Measurements from ENCODE around the gene EZR.

EZR gene

GRCh38 chr6:158768436-158768835 is 50.7 kb downstream of the EZR start:
- H3K27me3 ChIP-seq (ENCODE audit: control insufficient read depth, insufficient read depth, low read length) = no peaks in the 10 kb centered on the region
- H3K4me2 ChIP-seq (ENCODE audit: low read length) = no peak overlapping the region
- no peak for TF ChIP-seq CTCF (IDR thresholded peaks at IDR 0.05)
- H3K36me3 ChIP-seq (ENCODE audit: control insufficient read depth, insufficient read depth, low read length) = no peaks in the 10 kb centered on the region
- H3K79me2 ChIP-seq = peaks cover 5% of the 10 kb centered on the region
- H3K4me3 ChIP-seq (ENCODE audit: low read depth, low read length) = no peak overlapping the region
- H3K4me1 ChIP-seq = peaks cover 49% of the 10 kb centered on the region
- H2AFZ ChIP-seq = no peak overlapping the region
- H3K9ac ChIP-seq = no peak overlapping the region
- peak overlapping the region; percentile 4 for H3K27ac ChIP-seq
- no peaks in the 10 kb centered on the region for H3K9me3 ChIP-seq (ENCODE audit: control insufficient read depth, low read length)

DNA sequence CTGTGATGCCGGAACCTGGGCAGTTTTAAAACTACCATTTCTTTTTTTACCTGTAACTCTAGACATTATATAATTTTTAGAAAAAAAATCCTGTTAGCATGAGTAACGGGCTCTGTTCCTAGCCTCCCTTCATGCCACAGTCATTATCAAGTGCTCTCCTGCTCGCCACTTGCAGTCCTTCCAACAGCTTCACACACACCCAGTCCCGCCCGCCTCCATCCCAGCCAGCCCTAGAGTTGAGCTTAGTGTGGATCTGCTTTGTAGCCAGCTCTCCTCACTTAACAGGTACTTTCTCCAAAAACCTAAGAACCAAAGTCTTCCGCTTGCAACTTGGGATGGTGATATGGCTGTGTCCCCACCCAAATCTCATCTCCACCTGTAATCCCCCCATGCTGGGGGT is 51.5 kb downstream of the EZR start:
- H3K4me2 ChIP-seq (ENCODE audit: low read length) = no peak overlapping the region
- no peaks in the 10 kb centered on the region for H3K27me3 ChIP-seq (ENCODE audit: control insufficient read depth, insufficient read depth, low read length)
- H3K9me3 ChIP-seq (ENCODE audit: control insufficient read depth, low read length) = no peaks in the 10 kb centered on the region
- no peak for TF ChIP-seq CTCF (IDR thresholded peaks at IDR 0.05)
- H3K27ac ChIP-seq = peak overlapping the region; percentile 4
- no peak overlapping the region for H3K4me3 ChIP-seq (ENCODE audit: low read depth, low read length)
- no peak overlapping the region for H2AFZ ChIP-seq
- peaks cover 2% of the 10 kb centered on the region for H3K79me2 ChIP-seq
- H3K4me1 ChIP-seq = peaks cover 48% of the 10 kb centered on the region
- no peak overlapping the region for H3K9ac ChIP-seq
- H3K36me3 ChIP-seq (ENCODE audit: control insufficient read depth, insufficient read depth, low read length) = no peaks in the 10 kb centered on the region

DNA sequence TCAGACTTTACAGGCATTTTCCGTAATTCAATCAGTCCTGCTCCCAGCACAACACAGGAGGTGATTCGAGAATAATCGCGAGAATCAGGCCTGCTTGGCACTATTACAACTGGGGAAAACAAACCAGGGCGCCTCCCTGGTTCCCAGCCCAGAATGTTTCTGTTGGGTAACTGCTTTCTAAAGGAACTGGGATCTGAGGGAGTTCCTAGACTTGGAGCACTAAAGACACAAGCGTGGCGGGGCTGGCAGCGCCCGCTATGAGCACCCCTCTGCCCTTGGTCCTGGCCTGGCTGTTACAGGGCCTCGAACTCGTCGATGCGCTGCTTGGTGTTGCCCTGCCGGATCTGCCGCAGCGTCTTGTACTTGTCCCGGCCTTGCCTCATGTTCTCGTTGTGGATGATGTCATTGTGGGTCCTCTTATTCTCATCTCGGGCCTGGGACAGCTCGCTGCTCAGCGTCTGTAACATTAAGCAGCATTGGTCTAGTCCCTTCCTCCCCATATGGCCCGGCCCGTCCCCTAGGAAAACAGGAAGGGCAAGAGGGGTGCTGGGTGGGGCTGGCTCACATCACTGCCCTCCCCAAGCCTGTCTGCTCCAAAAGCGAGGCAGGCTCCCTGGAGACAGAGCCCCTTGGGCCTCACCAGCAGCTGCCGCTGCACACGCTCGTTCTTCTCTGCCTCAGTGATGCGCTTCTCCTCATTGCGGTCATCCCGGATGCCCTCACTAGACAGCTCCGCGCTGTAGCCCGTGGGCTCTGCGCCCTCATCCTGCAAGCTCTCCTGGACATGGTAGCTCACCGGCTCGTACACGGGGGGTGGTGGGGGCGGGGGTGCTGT is 52.3 kb downstream of the EZR start:
- Histone ChIP-seq H3K4me1 (peaks cover 42% of the 10 kb centered on the region), H3K9me3 (ENCODE audit: control insufficient read depth, low read length) (no peaks in the 10 kb centered on the region), H3K36me3 (ENCODE audit: control insufficient read depth, insufficient read depth, low read length) (no peaks in the 10 kb centered on the region), H3K4me2 (ENCODE audit: low read length) (no peak overlapping the region), H3K27me3 (ENCODE audit: control insufficient read depth, insufficient read depth, low read length) (no peaks in the 10 kb centered on the region), H3K27ac (no peak overlapping the region), H2AFZ (no peak overlapping the region), H3K79me2 (no peaks in the 10 kb centered on the region), H3K9ac (no peak overlapping the region), H3K4me3 (ENCODE audit: low read depth, low read length) (no peak overlapping the region)
- no peak for TF ChIP-seq CTCF (IDR thresholded peaks at IDR 0.05)

DNA sequence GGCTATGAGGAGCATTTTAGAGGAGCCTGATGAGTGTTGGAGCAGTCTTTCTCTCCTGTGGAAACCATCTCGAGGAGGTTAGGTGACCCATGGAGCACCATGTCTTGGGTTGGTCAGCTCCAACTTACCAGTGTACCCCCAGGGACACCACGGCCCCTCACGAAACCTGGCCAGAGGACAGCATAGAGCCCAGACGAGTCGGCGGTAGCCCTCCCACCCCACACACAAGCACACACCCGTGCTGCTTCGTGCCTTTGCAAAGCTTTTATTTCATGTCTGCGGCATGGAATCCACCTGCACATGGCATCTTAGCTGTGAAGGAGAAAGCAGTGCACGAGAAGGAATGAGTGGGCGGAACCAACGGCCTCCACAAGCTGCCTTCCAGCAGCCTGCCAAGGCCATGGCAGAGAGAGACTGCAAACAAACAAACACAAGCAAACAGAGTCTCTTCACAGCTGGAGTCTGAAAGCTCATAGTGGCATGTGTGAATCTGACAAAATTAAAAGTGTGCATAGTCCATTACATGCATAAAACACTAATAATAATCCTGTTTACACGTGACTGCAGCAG is 53.6 kb downstream of the EZR start:
- Histone ChIP-seq H3K27ac (no peak overlapping the region), H3K4me1 (peaks cover 30% of the 10 kb centered on the region), H3K9ac (no peak overlapping the region), H3K4me3 (ENCODE audit: low read depth, low read length) (no peak overlapping the region), H3K27me3 (ENCODE audit: control insufficient read depth, insufficient read depth, low read length) (no peaks in the 10 kb centered on the region), H3K4me2 (ENCODE audit: low read length) (no peak overlapping the region), H3K79me2 (no peaks in the 10 kb centered on the region), H3K36me3 (ENCODE audit: control insufficient read depth, insufficient read depth, low read length) (no peaks in the 10 kb centered on the region), H3K9me3 (ENCODE audit: control insufficient read depth, low read length) (no peaks in the 10 kb centered on the region), H2AFZ (no peak overlapping the region)
- no peak for TF ChIP-seq CTCF (IDR thresholded peaks at IDR 0.05)
